GM19238 (cell line): Measurements from ENCODE around the gene SMIM30.
A peak's percentile ranks its signal among the peaks of the same experiment; 100 is the strongest.

ENCODE experiments used
- DNase-seq: peaks from one replicate; pipeline ENCODE4 v3.0.0; 2011; ENCODE audit warnings: low spot score; ENCODE audit not compliant: insufficient read length

Gene SMIM30

DNA sequence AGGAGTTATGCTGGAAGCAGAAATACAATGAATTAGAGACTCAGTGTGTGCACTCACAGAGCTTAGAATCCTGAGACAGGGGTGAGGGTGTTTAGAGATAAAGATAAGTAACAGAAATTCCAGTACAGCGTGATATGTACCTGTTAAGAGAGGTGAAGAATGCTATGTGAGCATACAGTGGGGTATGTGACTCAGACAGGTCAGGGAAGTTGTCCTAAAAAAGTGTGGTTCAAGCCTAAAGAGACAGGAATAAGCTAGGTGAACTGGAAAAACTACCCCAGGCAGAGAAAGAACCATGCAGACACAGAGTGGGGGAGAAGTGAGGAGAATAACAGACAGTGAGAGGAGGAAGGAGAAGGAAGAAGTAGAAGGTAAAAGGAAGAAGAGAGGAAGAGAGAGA lies 8.6 kb downstream of the SMIM30 start:
- no peak for DNase-seq

DNA sequence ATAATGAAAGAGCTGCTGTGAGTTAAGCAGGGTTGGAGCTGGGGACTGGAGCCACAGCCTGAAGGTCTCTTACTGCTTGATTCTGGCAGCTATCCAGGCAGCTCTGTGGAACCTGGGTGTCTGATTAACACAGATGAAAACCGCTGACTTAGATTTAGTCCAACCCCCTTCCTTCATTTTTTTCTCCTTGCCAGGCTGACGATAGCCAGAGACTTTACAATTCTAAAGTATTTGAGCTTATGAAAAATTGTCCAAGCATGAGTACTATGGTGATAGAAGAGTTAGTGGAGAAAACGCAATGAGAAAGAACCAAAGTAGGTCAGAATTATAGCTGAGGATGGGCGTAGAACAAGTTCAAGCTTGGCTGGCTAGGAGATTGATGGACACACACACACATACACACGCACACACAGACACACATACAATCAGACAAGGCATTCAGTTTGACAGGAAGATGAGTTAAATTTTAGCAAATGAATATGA lies 18.2 kb downstream of the SMIM30 start:
- no peak for DNase-seq

DNA sequence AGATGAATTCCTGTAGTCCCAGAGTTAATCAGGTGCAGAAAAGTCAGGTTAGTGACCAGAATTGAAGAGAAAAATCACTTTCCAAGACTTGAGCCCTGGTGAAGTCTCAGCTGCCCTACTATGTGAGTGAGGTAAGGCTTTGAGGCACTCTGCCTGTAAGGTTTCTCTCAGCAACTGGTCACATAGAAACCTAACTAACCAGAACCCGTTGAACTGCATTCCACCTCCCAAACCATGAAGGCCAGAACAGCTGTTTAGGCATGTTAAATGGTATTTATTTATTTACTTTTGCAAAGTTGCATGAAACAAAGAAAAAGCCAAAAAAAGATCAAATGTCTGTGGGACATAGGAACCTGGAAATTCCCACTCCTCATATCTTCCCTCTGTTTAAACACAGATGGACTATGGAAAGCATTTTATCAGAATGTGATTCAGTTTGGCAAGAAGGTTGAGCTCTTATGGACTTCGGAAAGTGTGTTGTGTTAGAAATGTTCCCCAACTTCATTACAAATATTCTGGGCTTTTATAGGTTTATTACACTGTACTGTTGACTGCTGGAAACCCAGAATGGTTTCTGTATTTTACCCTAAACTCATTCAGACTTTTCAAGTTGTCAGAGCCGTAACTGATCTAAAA lies 19.0 kb downstream of the SMIM30 start:
- DNase-seq: no peak

DNA sequence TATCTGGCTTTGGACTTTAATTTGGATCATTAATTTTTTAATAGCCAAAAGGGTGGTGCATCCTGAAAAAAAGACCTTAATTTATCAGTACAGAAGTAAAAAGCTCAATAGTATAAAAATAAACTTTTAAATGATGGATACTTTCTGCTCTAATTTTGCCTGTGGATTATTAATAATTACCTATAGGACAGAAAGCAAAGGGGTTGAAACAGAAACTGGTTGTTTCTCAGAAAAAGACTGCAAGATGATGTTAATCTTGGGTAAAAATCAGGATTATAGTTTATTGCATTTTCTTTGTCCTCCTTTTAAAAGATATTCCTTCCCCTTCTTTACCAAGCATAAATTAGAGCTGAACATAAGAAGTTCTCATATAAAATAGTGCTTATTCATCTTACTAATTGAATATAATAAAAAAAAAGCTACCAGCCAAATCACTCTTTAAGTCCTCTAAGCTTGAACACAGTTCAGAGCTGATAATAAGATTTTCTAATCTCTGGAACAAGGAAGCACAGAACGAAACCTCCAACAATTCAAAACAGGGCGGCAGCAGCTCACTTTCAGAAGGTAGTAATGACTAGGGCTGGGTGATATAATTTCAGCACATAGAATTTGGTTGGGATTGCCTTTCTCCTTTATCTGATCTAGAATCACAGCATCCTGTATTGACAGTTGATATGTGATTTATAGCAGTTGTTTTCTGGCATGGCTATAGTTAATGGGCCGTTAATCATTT lies 23.7 kb downstream of the SMIM30 start:
- no peak for DNase-seq

DNA sequence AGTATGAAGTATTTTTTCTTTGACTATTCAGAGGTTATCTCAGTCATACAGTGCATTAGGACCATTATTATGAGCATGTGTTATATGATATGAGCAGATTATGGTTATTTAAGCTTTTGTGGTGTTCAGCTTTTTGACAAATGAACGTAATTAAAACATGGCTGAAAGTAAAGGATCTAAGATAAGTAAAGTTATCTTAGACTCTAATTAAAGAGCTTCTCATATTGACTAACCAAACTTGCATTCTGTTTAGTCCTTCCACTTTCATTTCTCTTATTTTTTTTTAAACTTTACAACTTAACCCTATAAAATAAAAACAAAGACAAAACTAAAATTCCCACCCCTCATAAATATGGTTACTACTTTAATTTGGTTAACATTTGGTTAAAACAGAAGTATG lies 24.8 kb downstream of the SMIM30 start:
- no peak for DNase-seq

DNA sequence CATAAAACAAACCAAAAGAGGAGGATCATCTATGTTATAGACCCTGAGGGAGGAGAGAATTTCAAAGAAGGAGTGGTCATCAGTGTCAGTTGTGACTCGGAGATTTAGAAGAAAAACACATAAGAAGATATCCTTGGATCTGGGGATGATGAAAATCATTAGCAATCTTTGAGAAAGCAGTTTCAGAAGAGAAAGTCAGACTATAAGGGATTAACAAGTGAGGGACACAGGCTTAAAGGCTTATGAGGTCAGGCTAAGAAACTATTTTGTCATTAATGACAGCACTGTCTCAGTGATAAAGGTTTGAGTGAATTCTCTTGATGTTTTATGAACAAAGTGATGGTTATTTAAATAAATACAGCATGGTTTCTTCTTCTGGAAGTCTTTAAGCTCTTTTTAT lies 25.6 kb downstream of the SMIM30 start:
- no peak for DNase-seq

DNA sequence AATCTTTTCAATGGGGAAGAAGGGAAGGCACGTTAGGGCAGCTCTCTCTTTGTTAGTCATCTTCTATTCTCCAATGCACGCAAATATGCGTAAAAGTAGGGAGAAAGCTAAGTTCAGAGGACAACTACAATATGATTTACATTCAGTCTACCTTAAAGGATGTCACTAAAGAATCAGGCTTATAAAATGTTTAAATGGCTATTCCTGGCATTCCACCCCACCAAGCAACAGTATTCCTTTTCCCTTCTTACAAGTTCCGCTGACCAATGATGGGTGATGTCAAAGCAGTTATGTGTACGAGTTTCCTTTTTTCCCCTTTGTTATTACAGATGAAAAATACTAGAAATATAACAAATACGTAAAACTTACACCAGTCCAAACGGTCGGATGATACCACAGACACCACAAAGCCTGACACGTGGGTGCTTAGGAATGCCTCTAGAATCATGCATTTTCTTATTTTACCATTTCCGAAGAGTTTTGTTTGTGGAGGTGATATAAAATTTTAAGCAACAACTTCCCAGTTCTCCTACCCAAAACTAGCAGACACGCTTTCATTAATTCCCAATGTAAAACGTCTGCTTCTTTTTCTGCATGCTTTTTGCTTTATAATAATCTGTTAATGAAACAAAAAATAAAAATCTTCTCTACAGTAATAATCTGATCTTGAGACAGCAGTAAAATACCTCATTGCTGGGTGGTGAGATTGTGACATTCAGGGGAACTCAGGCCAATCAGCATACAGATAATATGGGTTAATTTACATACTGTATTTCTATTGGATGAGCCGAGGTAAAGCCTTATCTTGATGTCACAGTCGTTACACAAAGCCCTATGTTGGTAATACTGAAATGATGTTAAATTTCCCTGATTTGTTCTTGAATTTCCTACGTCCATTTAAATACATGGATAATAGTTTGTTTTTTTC lies 31.0 kb downstream of the SMIM30 start:
- DNase-seq: no peak

DNA sequence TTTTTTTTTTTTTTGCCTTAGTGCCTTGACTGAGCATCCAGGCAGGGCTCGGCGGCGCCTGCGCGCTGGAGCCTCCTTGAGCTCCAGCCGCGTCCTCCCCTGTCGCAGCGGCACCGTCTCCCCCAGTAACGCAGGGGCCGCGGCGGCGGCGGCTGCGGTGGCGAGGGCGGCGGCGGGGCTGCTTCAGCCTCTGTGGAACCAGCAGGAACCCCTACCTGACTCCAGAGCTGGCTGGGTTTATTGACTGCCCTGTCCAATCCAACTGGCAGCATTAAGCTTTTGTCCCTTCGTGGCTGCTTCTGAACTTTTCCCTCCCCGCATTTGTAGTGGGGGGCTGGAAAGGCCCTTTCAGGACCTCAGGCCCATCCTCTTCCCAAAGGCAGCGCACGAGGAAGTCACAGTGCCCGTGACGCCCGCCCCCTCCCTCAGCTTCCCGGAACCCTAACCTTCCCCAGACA lies 31.9 kb downstream of the SMIM30 start, which contains the start of gene GPR85:
Gene GPR85, minus strand, starts transcription at position 397 of the 458 bp plus-strand sequence. CDS start 2,106 bp downstream, outside the sequence.
- DNase-seq: peak; percentile 27

DNA sequence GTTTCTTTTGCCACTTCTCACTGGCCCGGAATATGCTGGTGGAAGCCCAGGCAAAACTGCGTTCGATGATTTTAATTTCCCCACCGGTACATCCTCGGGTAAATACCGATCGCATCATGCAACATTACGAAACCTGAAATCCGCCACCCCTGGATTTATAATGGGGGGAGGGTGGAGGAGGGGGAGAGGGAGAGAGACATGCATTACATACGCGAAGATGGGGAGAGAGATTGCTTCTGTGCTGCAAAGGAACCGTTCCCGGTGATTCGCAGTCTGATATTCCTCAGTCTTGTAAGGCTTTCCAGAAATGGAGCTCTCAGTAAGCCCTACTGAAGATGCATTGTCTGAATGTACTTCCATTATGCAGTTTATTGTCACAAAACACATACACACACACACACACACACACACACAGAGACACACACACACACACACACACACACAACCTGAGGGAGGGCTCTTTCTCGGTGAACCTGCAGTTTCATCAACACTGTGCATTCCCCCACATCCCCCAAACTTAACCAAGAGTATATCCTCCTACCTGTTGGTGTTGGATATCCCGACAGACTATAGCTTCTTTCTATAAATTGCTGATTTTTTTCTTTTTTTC lies 32.5 kb downstream of the SMIM30 start:
- no peak for DNase-seq

DNA sequence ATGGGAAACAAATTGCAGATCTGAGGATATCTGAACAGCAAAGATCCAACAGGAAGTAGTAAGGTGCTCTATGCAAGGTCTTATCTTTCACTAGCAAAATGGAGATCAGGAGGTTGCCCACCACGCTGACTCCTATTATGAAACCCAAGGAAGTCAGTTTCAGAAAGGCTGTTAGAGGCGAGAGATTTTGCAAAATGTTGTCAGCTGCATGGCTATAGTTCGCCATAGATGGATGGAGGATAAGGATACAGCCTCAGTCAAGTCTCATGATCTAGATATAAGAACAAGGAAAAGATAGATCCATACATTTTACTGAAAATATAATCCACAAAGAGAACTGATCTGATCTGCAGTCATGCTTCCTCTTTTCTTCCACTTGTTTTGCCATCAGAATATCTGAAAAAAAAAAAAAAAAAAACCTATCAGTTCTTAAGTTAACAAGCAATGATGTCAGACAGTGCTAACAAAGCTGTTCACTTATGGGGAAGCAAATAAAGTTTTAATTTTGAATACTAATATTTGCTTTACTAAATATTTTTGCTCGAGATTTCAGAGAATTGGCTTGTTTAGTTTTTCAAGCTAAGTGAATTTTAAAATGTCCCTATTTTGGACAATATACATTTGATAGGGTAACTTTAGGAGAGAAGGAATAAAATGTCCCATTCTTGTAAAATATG lies 33.7 kb downstream of the SMIM30 start:
- no peak for DNase-seq

DNA sequence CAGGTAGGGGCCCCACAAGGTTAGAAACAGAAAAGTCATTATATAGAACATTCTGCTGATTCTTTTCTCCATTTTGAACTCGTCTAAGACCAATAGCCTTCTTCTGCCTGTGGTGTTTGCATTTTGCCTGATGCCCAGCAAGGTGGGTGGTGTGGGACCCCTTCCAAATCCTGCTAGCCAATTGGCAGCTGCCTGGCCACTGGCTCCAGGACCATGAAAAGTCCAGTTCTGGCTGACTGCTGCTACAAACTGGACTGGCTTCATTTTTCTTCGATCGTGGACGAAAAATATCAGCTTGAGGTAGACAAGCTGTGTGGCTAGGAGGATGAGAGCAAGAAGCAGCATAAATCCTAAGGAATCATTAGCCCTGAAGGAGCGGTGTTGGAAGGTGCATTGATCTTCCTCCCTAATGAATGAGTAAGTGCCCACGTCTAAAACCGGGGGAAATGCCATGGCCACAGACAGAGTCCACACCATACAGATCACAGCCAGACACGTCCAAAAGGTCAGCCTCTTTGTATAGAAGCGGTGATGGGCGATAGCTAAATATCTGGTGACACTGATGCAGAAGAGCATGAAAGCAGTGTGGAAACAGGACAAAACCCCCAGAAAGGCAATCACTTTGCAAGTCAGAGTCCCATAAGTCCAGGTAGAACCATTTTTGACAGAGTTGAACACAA lies 34.4 kb downstream of the SMIM30 start:
- no peak for DNase-seq

DNA sequence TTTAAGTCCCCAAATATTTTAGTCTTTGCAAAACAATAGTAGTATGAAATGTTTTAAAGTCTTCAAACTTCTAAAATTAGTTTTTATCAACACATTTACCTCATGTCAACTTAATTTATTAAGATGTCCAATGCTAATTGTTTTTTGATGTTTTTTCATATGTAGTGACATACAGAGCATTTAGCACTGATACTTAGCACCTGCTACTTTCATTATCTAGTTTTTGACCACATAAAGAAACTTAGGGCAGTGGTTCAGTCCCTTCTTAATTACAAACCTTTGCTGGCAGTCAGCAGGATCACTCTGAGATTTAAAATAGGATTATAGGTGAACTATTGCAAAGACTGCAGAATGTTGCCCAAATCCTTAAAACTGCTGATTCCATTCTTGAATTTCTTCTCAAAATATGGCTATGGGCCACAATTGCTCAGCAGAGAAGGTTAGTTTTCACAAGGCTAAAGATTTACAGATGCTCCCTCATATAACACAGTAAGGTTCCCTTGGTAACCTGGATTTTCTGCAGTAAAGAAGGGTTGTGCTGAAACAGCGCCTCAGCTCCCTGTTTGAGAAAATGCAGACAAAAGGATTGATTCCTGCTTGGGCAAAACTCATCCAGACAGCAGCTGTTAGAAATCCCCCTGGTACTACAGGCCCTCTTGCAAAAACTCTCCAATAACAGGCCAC lies 35.1 kb downstream of the SMIM30 start:
- no peak for DNase-seq

DNA sequence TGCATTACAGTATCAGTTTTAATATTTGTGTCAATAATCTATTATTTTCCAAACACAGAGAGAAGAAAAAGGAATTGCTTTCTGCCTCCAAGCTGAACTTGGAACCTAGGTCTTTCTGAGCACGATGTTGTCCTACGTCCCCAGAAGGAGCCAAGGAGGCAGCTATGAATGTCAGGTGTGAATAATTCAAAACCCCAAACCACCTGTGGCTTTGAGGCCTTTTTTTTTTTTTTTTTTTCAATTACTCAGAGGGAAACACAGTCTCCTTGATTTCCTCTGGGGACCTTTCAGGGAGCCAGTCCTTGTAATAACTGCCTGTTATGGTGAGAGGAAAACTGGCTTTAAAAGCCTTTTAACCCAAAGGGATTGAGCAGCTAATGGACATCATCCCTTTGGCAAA lies 40.0 kb downstream of the SMIM30 start:
- DNase-seq: no peak

DNA sequence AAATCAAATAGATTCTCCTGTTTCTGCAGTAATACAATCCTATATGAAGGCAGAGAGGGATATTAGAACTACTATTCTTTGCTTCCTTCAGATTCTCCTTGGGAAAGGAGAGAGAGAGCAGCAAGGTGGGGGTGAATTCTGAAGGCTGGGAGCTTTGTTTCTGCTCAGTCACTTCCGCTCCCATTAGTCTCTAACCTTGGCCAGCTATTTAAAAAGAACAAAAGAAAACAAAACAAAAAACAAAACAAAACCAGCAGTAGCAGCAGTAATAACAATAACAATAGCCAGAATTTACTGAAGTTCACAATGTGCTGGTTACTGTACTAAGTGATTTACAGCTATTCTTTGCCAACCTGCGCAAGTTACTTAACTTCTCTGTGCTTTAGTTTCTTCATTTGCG lies 41.7 kb downstream of the SMIM30 start:
- DNase-seq: no peak

DNA sequence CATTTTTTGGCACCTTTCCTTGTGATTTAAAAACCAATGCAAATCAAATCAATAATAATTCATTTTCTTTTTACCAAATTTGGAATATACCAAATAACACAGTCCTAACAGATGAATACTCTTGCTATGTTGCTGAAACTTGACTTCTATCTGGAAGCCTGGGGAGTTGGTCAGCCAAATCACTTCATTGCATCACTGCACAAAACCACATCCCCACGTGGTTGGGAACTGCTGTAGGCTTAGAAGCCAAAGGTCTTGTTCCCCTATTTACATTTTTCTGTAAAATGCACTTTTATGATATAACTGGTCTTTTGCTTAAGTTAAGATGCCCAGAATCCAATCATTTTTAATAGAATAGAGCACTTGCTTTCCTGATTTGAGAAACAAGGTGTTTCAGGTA lies 46.9 kb downstream of the SMIM30 start:
- no peak for DNase-seq
